Heart left ventricle (tissue), 13 donors: ENCODE results near the gene FEM1B.

Source experiments
- CTCF ChIP-seq, 12 donors: fragments of 200-600 bp; sonication (generic) in 4 of 12; IDR thresholded peaks; one replicate each; pipeline versions ENCODE4 v1.5.0 to v1.8.0; 2018 to 2022; ENCODE audit warnings: antibody characterized with exemption in 12 of 12, mild to moderate bottlenecking in 5 of 12
- POLR2A ChIP-seq, 2 donors: fragments of 450-650 bp; IDR thresholded peaks; one replicate each; pipeline ENCODE4 v1.6.1; 2017; ENCODE audit warnings: antibody characterized with exemption in 2 of 2, mild to moderate bottlenecking in 2 of 2, moderate library complexity in 2 of 2
- donor health status: ischemic (EF 13 %, LVEDD 7.1; RV severe dilation, severe dysfunction).
- donor health status: DM: no; HTN: yes; CAD: no.
- donor health status: DM: no; HTN: no; CAD: no.
- donor health status: ischemic (EF 25% LVEDD 6.9; RV normal size, moderate dysfunction).
- donor health status: ischemic (EF 25% LVEDD 5.7; RV mildly dilated, moderate dysfunction).
- donor health status: ischemic (EF 35%, LVEDD 5.7; RV mildly dilated, moderate dysfunction).
- donor health status: nonischemic (EF 11% LVEDD 7.7; RV severe dilation, severe dysfunction).
- donor health status: DM: yes; HTN: yes; CAD: no.
- donor health status: PGD.
- donor health status: ischemic (EF 29% LVEDD 5.4; RV normal size, mild dysfunction).
- donor health status: nonischemic (EF 23%, LVEDD 6.1; RV moderate dilation, normal function).

GRCh38 chr15:68333775-68334470 is 56.4 kb downstream of the FEM1B start:
- no peak for TF ChIP-seq CTCF (IDR thresholded peaks at IDR 0.05)
- TF ChIP-seq POLR2A (IDR thresholded peaks at IDR 0.05) = no peak
